GM03348 (cell line): Measurements from ENCODE around the gene C6orf132.

Source experiments
- DNase-seq: peaks from one replicate; pipeline ENCODE4 v3.0.0; 2012; ENCODE audit warnings: low spot score

The C6orf132 gene

DNA sequence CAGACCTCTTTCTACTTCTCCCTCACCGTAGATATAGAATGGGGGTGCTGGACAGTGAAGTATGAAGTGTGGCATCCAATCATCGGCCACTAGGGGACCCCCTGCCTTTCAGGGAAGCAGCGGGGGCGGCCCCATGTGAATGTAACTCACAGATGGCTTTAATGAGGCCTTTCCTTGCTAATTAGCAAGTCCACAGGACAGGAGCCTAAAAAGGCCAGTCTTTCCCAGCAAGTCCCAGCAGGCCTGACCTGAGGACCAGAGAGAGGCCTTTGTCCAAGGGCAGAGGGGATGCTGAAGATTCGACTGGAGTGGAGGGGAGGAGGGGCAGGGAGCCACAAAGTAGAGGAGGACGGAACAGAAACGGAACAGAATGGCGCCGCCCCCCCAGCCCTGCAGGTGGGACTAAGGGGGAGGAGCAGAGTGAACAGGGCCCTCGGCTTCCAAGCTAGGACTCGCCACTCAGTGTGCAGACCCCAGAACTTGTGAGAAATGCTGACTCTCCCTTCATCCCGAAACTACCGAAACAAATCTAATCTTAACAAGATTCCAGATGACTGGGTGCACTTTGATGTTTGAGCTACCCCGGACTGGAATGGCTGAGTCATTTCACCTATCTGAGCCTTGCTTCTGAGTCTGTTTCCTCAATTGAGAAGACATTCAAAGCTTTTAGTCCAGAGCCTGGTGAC is 5.8 kb downstream of the C6orf132 start:
- peak; percentile 70 for DNase-seq

DNA sequence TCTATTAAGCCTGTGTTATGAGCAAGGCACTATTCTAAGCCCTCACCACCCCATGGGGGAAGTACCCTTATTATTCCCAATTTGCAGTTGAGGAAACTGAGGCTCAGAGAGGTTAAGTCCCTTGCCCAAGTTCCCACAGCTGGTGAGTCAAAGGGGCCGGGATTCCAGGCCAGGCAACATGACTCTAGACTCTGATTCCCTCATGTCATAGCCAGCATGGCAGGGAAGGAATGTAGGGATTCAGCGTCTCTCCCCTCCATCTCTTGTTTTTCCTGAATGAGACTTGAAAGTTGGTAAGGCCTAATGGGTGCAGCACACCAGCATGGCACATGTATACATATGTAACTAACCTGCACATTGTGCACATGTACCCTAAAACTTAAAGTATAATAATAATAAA is 6.7 kb downstream of the C6orf132 start:
- DNase-seq, result no peak

DNA sequence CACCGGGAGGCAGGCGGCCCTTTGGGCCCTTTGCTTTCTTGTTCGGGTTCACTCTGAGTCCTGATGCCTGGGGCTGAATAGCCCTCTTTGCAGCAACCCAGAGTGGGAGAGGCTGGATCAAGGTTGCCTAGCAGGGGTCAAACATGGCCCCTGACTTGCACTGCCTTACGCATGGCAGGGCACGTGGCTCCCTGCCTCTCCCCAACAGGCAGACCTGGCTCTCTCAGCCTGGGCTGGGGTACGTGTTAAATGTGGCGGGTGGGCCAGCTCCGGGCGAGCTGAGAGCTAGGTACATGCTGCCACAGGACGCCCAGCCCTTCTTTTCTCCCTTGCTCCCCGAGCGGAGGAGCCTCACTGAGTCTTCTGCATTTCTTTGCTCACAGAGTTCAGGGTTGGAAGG is 7.3 kb downstream of the C6orf132 start:
- DNase-seq, result no peak

DNA sequence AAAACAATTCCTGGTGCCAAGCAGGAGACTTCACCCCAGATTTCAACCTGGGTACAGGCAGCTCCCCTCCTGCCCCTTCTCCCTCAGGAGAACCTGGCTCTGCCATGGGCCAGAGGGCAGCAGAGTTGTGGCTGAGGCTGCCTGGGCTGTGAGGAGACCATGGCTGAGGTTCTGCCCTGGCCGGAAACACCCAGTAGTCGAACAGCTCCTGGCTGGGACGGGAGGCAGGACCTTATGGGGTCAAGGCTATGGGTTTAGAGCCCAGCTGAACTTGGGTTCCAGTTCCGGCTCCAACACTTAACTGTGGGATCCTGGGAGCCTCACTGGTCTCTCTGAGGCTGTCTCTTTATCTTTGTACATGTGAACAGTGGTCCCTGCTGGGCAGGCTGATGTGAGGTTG is 8.5 kb downstream of the C6orf132 start:
- no peak for DNase-seq

DNA sequence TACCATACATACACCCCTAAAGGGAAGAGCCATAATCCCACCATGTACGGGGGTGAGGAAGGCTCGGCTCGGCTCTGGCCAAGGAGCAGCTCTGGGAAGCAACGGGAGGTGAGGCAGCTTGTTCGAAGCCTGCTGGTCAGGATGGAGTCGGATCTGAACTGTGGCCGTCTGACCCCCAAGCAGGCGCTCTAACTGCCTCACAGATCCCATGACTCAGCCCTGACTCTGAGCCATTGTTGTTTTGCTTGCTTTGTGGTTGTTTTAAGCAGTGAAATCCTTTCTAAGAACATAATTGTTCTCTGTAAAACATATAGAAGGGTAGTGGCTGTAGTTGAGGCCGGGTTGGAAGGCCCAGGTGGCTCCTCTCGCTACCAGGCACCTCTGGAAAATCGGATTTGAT is 10.9 kb downstream of the C6orf132 start:
- peak; percentile 65 for DNase-seq

DNA sequence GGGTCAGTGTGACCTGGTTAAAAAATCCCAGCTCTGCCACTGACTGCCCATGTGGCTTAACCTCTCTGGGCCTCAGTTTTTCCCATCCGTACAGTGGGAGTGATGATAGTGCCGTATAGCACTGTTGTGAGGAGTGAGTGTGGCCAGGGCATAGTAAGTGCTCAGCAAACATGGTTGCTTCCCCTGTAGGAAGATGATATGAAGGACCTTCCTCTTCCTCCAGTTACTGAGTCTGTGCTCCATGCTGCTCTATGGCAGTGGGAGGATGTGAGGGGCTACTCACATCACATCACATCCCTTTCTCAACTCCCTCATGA is 13.1 kb downstream of the C6orf132 start:
- DNase-seq, result no peak

DNA sequence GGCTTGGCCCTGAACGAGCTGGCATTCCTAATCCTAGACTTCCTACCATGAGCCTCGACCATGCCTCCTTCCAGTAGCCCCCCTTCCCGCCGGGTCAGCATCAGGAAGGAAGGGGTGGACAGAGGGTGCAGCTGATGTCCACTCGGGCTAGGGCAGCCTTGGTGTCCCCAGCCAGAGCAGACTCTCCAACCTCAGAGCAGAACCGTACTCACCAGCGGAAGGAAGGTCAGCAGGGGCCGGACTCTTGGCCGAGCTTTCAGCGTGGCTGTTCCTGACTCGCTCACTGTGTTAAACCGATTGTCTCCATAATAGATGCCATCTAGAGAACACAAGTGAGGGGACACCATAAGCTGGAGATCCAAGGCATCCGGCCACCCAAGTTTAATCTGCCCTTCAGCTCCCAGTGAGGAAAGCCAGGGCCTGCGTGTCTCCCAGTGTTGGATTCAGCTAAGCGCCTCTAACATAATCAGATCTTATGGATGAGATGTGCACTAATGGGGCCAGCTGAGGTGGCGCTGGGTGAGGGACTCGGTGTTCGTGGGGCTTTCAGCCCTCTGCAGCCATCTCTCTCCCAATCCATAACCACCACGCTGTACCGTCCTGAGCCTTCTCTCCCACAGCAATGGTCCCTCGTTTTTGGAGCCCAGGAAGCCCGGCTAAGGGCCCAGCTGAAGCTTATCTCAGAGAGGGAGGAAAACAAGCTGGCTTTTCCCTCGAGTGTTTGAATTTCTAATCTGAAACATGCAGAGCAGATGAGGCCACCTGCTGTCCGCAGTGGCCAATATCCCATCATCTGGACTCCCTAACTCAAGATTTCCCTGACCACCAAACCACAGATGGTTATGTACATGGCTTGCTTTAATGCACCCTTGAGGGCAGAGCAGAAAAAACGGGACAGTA is 13.7 kb downstream of the C6orf132 start:
- DNase-seq, result no peak

DNA sequence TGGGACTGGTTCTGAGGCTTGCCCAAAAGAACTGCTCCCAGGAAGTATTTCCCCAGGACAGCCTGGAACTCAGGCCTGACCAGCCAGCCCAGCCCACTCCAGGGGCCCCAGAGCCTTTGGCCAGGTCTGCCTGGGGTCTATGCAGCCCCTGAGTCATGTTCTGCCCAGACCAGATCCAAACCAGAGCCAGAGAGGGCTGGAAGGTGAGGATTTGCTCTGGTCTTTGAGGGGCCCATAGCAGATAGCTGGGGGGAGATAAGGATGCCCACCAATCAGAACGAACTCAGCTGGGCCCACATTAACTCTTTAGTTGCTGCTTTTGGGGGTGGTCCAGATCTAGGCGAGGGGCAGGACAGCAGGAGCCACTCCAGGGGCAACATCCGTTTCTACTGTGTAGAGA is 16.8 kb downstream of the C6orf132 start:
- DNase-seq, result no peak

DNA sequence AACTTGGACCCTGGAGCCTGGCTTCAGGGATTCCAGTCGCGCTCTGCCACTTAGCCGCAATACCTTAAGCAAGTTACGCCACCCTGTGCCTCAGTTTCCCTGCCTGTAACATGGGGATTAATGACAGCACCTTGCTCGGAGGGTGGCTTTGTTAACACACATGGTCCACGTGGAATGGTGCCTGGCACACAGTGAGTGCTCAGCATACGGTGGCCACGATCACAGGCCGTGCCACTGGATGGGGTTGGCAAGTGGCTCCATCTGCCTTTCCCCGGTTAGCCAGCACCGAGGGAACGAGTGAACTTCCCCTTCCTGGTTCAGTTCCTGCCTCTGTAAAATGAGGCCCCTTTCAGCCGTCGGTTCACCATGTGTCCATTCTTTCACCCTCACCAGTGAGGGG is 17.2 kb downstream of the C6orf132 start:
- no peak for DNase-seq

DNA sequence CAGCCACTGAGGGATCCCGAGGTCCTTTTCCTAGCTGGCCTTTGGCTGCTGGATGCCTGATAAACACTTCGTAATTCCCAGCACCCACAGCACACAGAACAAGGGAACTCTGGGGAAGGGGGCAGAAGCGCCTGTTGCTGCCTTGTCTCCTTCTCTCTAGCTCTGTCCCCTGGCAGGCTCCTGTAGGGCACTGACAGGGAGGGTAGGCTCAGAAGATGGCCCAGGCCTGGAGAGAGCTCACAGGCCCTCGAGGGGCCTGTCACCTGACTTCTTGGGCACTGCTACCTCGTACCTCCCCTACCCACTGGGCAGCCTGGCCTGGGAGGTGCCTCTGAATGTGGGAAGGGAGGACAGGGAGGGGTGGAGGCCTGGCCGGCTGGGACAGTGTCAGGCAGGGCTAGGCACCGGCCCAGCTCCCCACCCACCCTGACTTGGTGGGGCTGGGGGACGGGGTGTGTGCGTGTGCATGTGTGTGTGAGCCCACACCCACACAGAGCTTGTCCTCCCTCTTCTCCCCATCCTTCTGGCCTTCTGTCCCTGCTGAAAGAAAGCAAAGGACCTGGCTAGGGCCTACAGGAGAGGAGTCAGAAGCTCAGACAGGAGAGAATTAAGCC is 18.1 kb downstream of the C6orf132 start:
- no peak for DNase-seq

DNA sequence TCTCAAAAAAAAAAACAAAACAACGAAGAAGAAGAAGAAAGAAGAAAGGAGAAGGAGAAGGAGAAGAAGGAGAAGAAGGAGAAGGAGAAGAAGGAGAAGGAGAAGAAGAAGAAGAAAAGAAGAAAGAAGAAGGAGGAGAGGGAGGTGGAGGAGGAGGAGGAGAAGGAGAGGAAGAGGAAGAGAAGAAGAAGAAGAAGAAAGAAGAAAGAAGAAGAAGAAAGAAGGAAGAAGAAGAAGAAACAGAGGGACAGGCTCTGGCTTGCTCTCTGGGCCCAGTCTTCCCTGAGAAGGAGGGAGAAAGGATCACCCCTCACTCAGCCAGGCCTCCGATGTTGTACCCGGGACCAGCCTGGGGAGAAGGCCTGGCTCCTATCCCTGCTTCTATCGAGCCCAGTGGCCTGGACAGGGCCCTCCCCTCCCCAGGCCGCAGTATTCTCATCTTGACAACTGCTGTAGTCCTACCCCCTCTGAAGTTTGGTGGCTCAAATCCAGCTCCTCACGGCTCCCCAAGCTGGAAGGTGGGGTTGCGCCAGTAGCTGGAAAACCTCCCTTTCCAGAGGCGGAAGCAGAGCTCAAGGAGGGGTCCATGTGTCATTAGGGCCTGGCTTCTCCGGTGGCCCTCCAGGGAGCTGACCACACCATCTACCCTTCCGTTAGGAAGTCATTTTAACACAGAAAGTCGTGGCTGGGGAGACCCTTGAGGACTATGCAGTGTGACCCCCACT is 18.9 kb downstream of the C6orf132 start:
- no peak for DNase-seq

DNA sequence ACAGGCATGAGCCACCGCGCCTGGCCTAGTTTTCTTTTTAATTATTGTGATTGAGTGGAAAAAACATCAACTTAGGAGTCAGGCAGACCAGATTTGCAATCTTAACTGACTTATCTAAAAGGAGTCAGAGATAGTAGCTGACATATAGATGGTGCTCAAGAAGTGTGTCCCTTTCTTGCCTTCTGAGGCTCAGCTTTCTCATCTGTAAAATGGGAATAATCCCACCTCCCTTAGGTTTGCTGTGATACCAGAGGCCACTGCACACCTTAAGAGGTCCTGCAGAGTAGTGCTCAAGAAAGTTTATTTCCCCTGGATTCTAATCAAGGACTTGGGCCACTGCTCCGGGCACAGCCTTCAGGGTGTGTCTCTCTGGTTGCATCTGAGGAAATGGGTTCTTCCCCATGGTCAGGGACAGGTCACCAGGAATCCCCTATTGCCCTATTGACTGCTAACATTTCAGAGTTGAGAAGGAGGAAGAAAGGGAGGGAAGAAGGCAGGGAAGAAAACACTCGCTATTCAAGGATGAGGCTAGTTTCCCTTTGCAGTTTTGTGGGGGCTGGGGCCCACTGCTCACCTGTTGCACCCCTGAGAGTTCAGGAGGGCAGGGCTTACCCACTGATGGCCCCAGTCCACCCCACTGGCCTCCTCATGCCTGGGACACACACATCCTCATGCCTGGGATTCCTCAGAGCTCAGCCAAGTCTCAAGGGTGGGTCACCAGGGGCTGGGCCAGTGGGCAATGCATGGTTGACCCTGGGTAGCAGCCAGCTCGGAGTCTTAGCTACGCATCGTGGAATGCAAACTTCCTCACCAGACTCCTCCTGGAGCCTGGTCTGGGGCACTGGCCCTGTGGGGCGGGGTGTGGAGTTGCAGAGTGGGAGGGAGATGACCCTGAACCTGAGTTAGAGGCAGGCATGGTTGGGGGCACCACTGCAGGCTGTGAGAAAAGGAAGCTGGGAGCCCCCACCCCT is 21.2 kb downstream of the C6orf132 start:
- DNase-seq, result no peak

DNA sequence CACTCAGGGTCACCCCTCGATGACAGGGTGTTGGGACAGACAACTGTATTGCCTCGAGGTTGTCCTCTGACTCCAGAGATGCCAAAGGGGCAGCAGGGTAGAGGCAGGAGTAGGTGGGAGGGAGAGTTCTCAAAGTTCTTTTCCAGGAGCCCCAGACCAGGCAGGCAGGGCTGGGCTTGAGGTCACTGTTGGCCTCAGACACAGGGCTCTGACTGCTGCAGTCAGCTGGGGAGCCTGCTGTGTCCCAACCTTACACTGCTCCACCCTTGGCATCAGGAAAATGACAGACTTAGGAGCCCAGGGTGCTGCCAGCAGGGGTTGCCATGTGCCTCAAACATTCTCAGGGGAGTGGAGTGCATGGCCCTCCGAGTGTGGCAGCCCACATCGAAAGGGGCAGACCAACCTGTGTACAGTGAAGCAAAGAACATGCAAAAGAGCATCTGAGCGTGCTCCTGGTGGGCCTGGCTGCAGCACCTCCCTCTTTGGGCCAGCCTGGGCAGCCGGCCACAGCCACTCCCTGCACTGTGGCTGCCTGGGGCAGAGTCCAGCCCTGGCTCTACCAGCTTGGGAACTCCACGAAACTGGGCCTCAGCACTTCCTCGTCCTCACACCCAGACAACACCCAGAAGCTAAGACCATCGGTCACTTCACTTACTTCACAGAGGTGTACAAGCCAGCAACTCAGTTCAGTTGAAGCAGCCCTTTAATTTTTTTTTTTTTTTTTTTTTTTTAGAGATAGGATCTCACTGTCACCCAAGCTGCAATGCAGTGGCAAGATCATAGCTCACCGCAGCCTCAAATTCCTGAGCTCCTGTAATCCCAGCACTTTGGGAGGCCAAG is 24.0 kb downstream of the C6orf132 start:
- peak; percentile 88 for DNase-seq

DNA sequence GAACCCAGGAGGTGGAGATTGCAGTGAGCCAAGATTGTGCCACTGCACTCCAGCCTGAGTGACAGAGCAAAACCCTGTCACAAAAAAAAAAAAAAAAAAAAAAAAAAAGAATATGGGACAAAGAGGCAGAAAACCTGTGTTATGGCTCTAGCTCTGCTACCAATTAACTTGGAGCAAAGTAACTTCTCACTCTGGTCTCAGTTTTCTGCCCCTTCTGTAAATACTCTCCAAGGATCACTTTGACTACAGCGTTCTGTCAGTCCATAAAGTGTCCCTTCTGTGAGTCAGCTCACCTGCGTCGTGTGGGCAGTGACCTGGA is 24.6 kb downstream of the C6orf132 start:
- DNase-seq, result no peak

DNA sequence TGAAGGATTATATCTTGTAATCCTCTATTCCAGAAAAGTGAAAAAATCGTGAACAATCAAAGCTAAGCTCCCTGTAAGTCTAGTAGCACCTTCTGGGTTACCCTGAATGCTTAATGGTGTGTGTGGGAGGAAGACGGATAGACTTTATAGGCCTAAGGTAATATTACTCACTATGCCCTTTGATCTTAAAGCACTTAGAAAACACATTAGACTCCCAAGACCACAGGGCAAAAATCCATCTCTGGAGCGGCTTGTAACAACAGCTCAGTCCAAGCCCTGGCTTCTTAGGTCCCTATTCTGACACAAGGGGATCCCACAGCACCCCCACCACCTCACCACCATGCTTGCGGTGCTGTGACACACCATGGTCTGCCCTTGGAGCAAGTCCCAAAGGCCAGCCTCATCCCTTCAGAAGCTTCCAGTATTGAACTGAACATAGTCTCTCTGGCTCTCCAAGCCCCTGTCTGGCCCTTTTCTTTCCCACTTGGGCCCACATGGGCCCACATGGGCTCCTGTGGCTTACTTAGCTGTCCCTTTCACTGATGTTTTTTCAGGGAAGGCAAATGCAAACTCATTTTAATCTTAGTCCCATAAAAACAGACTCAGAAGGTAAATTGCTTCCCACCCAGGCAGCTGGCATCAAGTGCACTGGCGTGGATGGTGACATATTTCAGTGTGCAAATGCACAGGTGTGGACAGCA is 28.3 kb downstream of the C6orf132 start:
- no peak for DNase-seq

DNA sequence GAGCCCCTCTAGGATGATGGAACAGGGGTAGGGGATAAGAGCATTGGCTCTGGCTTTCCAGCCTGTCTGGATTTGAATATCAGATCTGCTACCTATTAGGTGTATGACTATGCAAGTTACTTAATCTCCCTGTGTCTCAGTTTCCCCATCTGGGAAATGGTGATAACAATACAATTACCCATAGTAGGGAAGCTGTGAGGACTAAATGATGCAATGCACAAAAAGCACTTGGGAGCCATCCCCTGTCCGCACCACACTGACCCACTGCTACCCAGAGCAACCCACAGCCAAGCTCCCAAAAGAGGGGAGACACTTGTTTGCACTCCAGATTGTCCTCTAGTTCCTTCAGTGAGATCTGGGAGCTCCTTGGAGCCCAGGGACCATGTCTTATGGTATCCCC is 30.1 kb downstream of the C6orf132 start:
- no peak for DNase-seq

DNA sequence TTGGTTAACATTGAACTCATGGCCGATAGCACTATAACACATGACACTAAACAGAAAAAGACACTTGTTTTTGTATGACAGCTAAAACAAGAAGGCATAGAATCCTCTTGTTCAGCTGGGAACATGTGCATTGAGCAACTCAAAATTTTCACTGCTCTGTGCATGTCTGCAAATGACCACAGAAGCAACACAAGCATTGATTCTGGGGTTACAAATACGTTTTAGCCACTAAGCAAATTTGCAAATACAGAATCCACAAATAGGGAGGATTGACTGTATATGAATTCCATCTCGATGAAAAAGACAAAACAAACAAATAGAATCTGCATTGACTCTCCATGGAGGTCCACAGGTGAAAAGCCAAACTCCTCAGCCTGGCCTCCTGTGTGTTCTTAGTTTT is 31.7 kb downstream of the C6orf132 start:
- no peak for DNase-seq

DNA sequence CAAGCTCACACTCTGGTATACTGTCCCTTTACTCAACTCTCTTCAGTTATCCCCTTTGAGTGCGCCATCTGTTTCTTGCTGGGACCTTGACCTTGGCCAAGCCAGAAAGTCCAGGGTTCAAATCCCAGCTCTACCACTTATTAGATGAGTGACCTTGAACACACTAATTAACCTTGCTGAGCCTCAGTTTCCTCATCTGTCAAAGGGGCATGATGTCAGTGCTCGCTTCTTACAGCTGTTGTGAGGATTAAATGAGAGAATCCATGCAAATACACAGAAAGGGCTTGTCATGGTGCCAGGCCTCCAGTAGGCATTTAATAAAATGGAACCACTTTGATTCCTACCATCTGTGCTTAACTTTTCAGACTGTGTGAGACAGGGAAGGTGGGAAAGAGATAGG is 34.3 kb downstream of the C6orf132 start:
- no peak for DNase-seq

DNA sequence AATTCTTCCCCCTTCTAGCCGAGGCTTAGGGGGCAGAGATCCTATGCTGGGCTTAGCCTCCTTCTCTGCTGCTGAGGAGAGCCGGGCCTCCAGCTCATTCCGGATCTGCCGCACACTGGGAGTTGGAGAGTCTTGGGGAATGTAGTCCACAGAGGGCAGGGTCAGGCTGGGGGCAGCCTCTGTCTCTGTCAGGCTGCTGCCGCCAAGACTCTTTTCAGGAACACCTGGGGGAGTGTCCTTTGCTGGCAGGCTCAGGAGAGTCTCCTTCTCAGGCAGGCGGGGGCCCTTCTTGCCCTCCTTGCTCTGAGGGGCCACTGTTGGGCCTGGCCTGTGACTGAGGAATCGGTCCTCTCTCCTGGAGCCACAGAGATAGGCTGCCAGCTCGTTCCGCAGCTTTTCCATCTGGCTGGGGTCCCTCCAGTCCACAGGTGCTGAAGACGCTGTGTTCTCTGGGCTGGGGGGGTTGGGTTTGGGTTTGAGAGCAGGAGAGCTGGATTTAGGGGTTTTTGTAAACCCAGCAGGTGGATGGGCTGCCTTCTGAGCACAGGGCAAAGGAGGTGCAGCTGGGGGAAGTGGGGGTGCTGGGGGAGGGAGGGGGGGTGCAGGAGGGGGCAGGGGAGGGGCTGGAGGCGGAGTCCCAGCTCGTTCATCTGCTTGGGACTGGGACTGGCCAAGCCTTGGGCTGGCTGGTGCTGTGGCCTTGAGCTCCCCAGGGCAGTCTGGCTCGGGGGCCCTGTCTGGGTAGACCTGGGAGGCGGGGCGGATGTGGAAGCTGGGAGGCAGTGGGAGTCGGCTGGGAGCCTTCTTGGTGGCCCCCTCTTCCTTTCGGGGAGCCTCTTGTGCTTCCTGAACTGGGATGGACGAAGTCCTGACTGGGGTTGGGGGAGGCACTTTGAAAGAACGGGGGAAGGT is 36.1 kb downstream of the C6orf132 start:
- no peak for DNase-seq
